ENCODE data around the gene PWP1. TPM values are rescaled to one million over a fixed set of nuclear protein-coding genes. Genes with fewer than 3 reads are reported as not detected.
A peak's percentile ranks its signal among the peaks of the same experiment; 100 is the strongest.

PWP1 gene
- total and polyA plus RNA-seq, 9 of the 15 experiments (the other 6 are each of a cell fraction or from before 2014, with no cell fraction given): 61.6 to 401 (median 111) TPM

DNA sequence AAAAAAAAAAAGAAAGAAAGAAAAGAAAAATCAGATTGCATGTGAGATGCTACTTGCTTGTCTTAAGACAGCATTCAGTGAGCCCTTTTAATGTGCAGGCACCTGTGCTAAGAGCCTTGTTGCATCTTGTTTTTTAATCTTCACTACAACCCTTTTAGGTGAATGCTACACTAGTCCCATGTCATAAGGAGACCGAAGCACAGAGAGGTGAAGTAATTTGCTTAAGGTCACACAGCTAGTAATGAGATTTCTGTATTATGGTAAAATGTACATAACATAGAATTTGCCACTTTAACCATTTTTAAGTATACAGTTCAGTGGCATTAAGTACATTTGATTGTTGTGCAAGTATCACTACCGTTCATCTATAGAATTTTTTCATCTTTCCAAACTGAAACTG is 32.1 kb upstream of the PWP1 start:
- POLR2A ChIA-PET: no interaction called here
- Histone ChIP-seq H2AFZ (ENCODE audit: low read depth, low read length) (no peak overlapping the region), H3K27ac (ENCODE audit: extremely low read depth, low read depth, low read length) (no peak overlapping the region), H3K4me1 (replicated peaks in 1 of 2; ENCODE audit: control insufficient read depth in 2 of 2, insufficient read depth in 2 of 2, low read length in 2 of 2) (no peaks in the 10 kb centered on the region), H3K9ac (ENCODE audit: insufficient read depth in 1 of 2, low read depth in 2 of 2, low read length in 2 of 2) (no peak overlapping the region), H3K36me3 (ENCODE audit: control insufficient read depth, insufficient read depth, low read length) (no peaks in the 10 kb centered on the region), H3K9me1 (ENCODE audit: control insufficient read depth, insufficient read depth, low read length) (no peaks in the 10 kb centered on the region), H3K4me3 (no peak overlapping the region), H3K79me2 (ENCODE audit: control insufficient read depth, insufficient read depth, low read length) (no peaks in the 10 kb centered on the region), H3K4me2 (ENCODE audit: insufficient read depth, low read length) (no peak overlapping the region), H3K9me3 (replicated peaks; ENCODE audit: control insufficient read depth, insufficient read depth, low read depth, low read length) (no peaks in the 10 kb centered on the region), H4K20me1 (replicated peaks; ENCODE audit: control insufficient read depth, insufficient read depth, low read length) (0 out of 2 replicates have a peak, but pooled peaks cover 4% of the 10 kb centered on the region), H3K27me3 (ENCODE audit: control insufficient read depth in 2 of 2, insufficient read depth in 2 of 2, low read length in 2 of 2) (peaks cover 20 to 38% of the 10 kb centered on the region in 2 experiments)
- no peak for DNase-seq (ENCODE audit: extremely low read depth in 1 of 4, low spot score in 3 of 4)
- intact Hi-C loops (cut with micrococcal nuclease) (no loop called here), in situ Hi-C loops (cut with MboI) (no loop called here)
- BruUV-seq (replicated peaks): no TSS peak
- CTCF ChIA-PET (ENCODE audit: low intra/inter-chr PET ratio): no interaction called here
- ATAC-seq: no peak
- no peak for FAIRE-seq
- WGBS (ENCODE audit: insufficient coverage, low coverage, missing lambda C conversion rate): 3% methylated on average over 2 of the region's 2 CpGs
- TF ChIP-seq RNF219 (CRISPR knock-in tag; IDR thresholded peaks at IDR 0.05) (no peak), ZNF75A (CRISPR knock-in tag; IDR thresholded peaks at IDR 0.05) (no peak), ZNF778 (CRISPR knock-in tag; IDR thresholded peaks at IDR 0.05) (no peak), ZFP36 (IDR thresholded peaks at IDR 0.05; ENCODE audit: low read depth, low read length, partially characterized antibody) (peak; percentile 48), ZNF592 (IDR thresholded peaks at IDR 0.05) (no peak), RBM25 (IDR thresholded peaks at IDR 0.05; ENCODE audit: low read depth, low read length, severe bottlenecking) (peak; percentile 69), XRCC4 (IDR thresholded peaks at IDR 0.05; ENCODE audit: extremely low read depth, insufficient read depth, insufficient read length) (no peak), TCF3 (CRISPR knock-in tag; IDR thresholded peaks at IDR 0.05) (no peak), WHSC1 (IDR thresholded peaks at IDR 0.05; ENCODE audit: low read length) (no peak), KLF10 (CRISPR knock-in tag; IDR thresholded peaks at IDR 0.05) (no peak), RFX1 (IDR thresholded peaks at IDR 0.05) (no peak)
- TF ChIP-seq, protein P1, sequence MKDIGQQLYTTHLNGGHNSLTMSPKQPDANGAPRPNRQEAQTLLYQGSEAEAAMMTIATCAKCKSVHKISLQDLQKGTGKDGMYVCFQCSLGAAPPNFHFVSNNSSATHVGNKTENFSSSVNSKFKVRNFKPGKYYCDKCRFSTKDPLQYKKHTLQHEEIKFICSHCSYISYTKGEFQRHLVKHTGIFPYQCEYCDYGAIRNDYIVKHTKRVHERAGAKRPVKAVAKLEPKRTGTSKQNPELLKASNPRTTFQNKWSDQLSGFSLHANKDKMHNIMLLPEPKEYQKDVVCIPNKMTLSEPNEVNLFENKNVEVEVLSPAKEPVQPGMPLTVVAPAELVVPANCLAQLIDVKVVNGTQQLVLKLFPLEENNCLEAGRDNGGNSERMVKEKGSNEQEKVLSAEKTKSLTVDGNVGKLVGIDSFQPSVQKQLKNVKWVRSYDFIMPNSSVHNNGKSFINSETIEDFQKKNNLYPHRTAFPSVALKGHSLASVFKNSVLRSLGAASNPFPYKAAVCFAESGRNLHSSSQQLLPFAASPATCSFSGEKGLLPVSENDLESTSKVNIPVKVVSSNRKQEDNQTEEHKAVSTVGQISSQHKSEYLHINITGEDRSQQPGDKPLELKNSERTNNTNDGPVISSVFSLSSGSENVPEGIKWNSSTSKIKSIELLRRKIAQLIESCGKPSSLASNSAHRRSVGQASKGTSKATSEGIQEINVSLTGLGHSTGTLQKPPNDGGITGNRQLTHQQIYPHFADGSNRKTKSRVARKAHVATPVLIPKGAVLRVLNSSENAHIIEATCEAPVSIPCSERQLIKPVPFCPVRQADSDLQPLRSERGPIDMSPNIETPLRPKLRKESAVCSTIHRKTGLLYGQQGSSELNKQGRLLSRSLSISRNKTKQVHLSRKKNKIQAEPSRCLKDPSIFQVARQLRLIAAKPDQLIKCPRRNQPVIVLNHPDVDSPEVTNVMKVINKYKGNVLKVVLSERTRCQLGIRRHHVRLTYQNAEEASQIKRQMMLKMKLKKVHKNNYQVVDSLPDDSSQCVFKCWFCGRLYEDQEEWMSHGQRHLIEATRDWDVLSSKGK (CRISPR knock-in tag; IDR thresholded peaks at IDR 0.05): no peak
